Measurements from ENCODE around the gene ASTL.

DNA sequence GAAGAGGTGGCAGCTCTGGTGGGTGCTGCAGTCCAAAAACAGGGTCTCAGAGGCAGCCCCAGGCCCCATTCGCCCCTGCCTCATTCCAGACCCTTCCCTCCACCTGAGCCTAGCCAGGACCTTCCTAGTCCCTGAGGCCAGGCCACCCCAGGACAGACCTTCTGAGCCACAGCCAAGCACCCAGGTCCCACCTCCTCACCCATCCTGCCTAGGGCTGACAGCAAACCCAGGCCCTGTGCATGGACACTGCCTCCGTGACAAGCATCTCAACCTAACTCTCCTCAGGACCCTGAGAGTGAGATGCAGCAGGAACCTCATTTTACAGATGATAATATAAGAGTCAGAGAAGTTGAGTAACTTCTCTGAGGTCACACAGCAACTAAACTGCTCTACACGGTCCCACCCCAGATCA lies 37.4 kb downstream of the ASTL start:
- TF ChIP-seq, protein P1, sequence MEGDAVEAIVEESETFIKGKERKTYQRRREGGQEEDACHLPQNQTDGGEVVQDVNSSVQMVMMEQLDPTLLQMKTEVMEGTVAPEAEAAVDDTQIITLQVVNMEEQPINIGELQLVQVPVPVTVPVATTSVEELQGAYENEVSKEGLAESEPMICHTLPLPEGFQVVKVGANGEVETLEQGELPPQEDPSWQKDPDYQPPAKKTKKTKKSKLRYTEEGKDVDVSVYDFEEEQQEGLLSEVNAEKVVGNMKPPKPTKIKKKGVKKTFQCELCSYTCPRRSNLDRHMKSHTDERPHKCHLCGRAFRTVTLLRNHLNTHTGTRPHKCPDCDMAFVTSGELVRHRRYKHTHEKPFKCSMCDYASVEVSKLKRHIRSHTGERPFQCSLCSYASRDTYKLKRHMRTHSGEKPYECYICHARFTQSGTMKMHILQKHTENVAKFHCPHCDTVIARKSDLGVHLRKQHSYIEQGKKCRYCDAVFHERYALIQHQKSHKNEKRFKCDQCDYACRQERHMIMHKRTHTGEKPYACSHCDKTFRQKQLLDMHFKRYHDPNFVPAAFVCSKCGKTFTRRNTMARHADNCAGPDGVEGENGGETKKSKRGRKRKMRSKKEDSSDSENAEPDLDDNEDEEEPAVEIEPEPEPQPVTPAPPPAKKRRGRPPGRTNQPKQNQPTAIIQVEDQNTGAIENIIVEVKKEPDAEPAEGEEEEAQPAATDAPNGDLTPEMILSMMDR (IDR thresholded peaks at IDR 0.05): no peak
- TF ChIP-seq ZFX (IDR thresholded peaks at IDR 0.05; ENCODE audit: borderline replicate concordance): no peak
